ENCODE measurements around the gene DLG2.

- TF ChIP-seq CTCF (IDR thresholded peaks at IDR 0.05) (no peak), POLR2A (IDR thresholded peaks at IDR 0.05; ENCODE audit: low read depth) (no peak)
These were observed 154.2 kb downstream of the DLG2 start for GRCh38 chr11:85472953-85473352.
